SK-N-SH treated with all-trans-retinoic acid at 6 μM for 48 hours (cell line): ENCODE results near the gene CCL27.

ENCODE experiments used
- ATAC-seq: fragments of 200-7000 bp; cut with Tn5 transposase; 3 replicates; pipeline ENCODE4 v1.9.1; 2020; ENCODE audit warnings: mild to moderate bottlenecking, moderate library complexity
- ARNTL ChIP-seq: fragments of 450-650 bp; formaldehyde crosslinking; IDR thresholded peaks from 2 replicates; pipeline ENCODE4 v1.5.0; 2020; ENCODE audit warnings: low read depth, mild to moderate bottlenecking, moderate library complexity, borderline replicate concordance
- BACH2 ChIP-seq: fragments of 250-450 bp; sonication (Bioruptor Pico); IDR thresholded peaks from 2 replicates; pipeline ENCODE4 v1.9.0; 2021; ENCODE audit warnings: mild to moderate bottlenecking, borderline replicate concordance
- CREB5 ChIP-seq: fragments of 250-450 bp; sonication (Bioruptor Pico); IDR thresholded peaks from 2 replicates; pipeline ENCODE4 v1.5.1; 2020; ENCODE audit warnings: low read depth, mild to moderate bottlenecking, moderate library complexity
- CSDC2 ChIP-seq: fragments of 250-450 bp; sonication (Bioruptor Pico); IDR thresholded peaks from 2 replicates; pipeline ENCODE4 v1.5.0; 2020; ENCODE audit warnings: mild to moderate bottlenecking, moderate library complexity
- CSRNP3 ChIP-seq: fragments of 250-450 bp; sonication (Bioruptor Pico); IDR thresholded peaks from 2 replicates; pipeline ENCODE4 v1.5.1; 2021; ENCODE audit warnings: mild to moderate bottlenecking, moderate library complexity
- ESRRG ChIP-seq: fragments of 250-450 bp; sonication (Bioruptor Pico); IDR thresholded peaks from 2 replicates; pipeline ENCODE4 v1.6.1; 2021; ENCODE audit warnings: mild to moderate bottlenecking
- GLIS3 ChIP-seq: fragments of 250-450 bp; sonication (Bioruptor Pico); IDR thresholded peaks from 2 replicates; pipeline ENCODE4 v1.5.0; 2020; ENCODE audit warnings: mild to moderate bottlenecking, moderate library complexity
- ISL1 ChIP-seq: fragments of 250-450 bp; sonication (Bioruptor Pico); IDR thresholded peaks from 2 replicates; pipeline ENCODE4 v2.1.2; 2022; ENCODE audit warnings: mild to moderate bottlenecking, moderate library complexity
- OSR1 ChIP-seq: fragments of 250-450 bp; sonication (Bioruptor Pico); IDR thresholded peaks from 2 replicates; pipeline ENCODE4 v1.8.0; 2022; ENCODE audit warnings: moderate library complexity, mild to moderate bottlenecking, inconsistent platforms
- PATZ1 ChIP-seq: fragments of 250-450 bp; sonication (Bioruptor Pico); IDR thresholded peaks from 2 replicates; pipeline ENCODE4 v1.8.0; 2020; ENCODE audit warnings: mild to moderate bottlenecking, moderate library complexity, borderline replicate concordance
- POU6F1 ChIP-seq: fragments of 250-450 bp; sonication (Bioruptor Pico); IDR thresholded peaks from 2 replicates; pipeline ENCODE4 v1.8.0; 2021; ENCODE audit warnings: low read depth, mild to moderate bottlenecking, moderate library complexity, borderline replicate concordance
- PPARA ChIP-seq: fragments of 250-450 bp; sonication (Bioruptor Pico); IDR thresholded peaks from 2 replicates; pipeline ENCODE4 v1.5.0; 2020; ENCODE audit warnings: mild to moderate bottlenecking, borderline replicate concordance
- RARB ChIP-seq: fragments of 250-450 bp; sonication (Bioruptor Pico); IDR thresholded peaks from 2 replicates; pipeline ENCODE4 v1.8.0; 2021; ENCODE audit warnings: mild to moderate bottlenecking, moderate library complexity
- SNAI2 ChIP-seq: fragments of 250-450 bp; sonication (Bioruptor Pico); IDR thresholded peaks from 2 replicates; pipeline ENCODE4 v1.5.0; 2020; ENCODE audit warnings: mild to moderate bottlenecking, moderate library complexity
- TCF4 ChIP-seq: fragments of 250-450 bp; sonication (Bioruptor Pico); IDR thresholded peaks from 2 replicates; pipeline ENCODE4 v1.8.0; 2021; ENCODE audit warnings: mild to moderate bottlenecking, moderate library complexity, borderline replicate concordance
- TOX ChIP-seq: fragments of 250-450 bp; sonication (Bioruptor Pico); IDR thresholded peaks from 2 replicates; pipeline ENCODE4 v1.8.0; 2021; ENCODE audit warnings: mild to moderate bottlenecking, moderate library complexity, borderline replicate concordance
- TSHZ2 ChIP-seq: fragments of 250-450 bp; sonication (Bioruptor Pico); IDR thresholded peaks from 2 replicates; pipeline ENCODE4 v1.5.0; 2020; ENCODE audit warnings: mild to moderate bottlenecking, moderate library complexity
- ZC3H10 ChIP-seq: fragments of 250-450 bp; sonication (Bioruptor Pico); IDR thresholded peaks from 2 replicates; pipeline ENCODE4 v1.5.1; 2021; ENCODE audit warnings: mild to moderate bottlenecking, moderate library complexity
- ZFP3 ChIP-seq: fragments of 250-450 bp; sonication (Bioruptor Pico); IDR thresholded peaks from 2 replicates; pipeline ENCODE4 v1.5.0; 2020; ENCODE audit warnings: mild to moderate bottlenecking, moderate library complexity
- ZFP30 ChIP-seq: fragments of 450-650 bp; formaldehyde crosslinking; IDR thresholded peaks from 2 replicates; pipeline ENCODE4 v1.5.0; 2022; ENCODE audit warnings: mild to moderate bottlenecking, moderate library complexity
- ZNF565 ChIP-seq: fragments of 450-650 bp; formaldehyde crosslinking; conservative IDR thresholded peaks from 2 replicates; pipeline ENCODE4 v1.5.0; 2020; ENCODE audit warnings: low read depth, mild to moderate bottlenecking, moderate library complexity
- ZNF70 ChIP-seq: fragments of 450-650 bp; formaldehyde crosslinking; IDR thresholded peaks from 2 replicates; pipeline ENCODE4 v1.5.0; 2020; ENCODE audit warnings: mild to moderate bottlenecking, moderate library complexity
- ZNF8 ChIP-seq: fragments of 450-650 bp; formaldehyde crosslinking; IDR thresholded peaks from 2 replicates; pipeline ENCODE4 v1.5.0; 2020; ENCODE audit warnings: mild to moderate bottlenecking, moderate library complexity

The CCL27 gene

GRCh38 chr9:34658461-34658860 is 4.0 kb downstream of the CCL27 start:
- ATAC-seq, result no peak
- TF ChIP-seq ESRRG (CRISPR knock-in tag) (no peak), CSDC2 (CRISPR knock-in tag) (no peak), ZFP30 (CRISPR knock-in tag) (no peak), TCF4 (CRISPR knock-in tag) (no peak), GLIS3 (CRISPR knock-in tag) (no peak), ZNF70 (no peak), ZFP3 (CRISPR knock-in tag) (no peak), TOX (no peak), PATZ1 (no peak), ZNF565 (CRISPR knock-in tag) (no peak), TSHZ2 (CRISPR knock-in tag) (no peak), SNAI2 (no peak), CREB5 (CRISPR knock-in tag) (no peak), RARB (no peak), PPARA (CRISPR knock-in tag) (no peak), BACH2 (no peak)
- TF ChIP-seq, all 23 proteins: peak for 0

GRCh38 chr9:34656992-34657391 is 5.5 kb downstream of the CCL27 start:
- ATAC-seq, result no peak
- TF ChIP-seq ZNF565 (CRISPR knock-in tag), result no peak
- no peak for TF ChIP-seq GLIS3 (CRISPR knock-in tag)
- no peak for TF ChIP-seq CSDC2 (CRISPR knock-in tag)
- TF ChIP-seq ZC3H10 (CRISPR knock-in tag), result no peak
- no peak for TF ChIP-seq OSR1
- TF ChIP-seq CSRNP3 (CRISPR knock-in tag), result no peak
- TF ChIP-seq PPARA (CRISPR knock-in tag), result no peak

- ATAC-seq, result no peak
These were observed 7.1 kb downstream of the CCL27 start for GRCh38 chr9:34655394-34655793.

More at GRCh38 chr9:34655394-34655793, 7.1 kb downstream of the CCL27 start:
- no peak for TF ChIP-seq TOX
- no peak for TF ChIP-seq GLIS3 (CRISPR knock-in tag)
- TF ChIP-seq BACH2, result no peak
- no peak for TF ChIP-seq ZNF565 (CRISPR knock-in tag)
- no peak for TF ChIP-seq ISL1 (CRISPR knock-in tag)
- no peak for TF ChIP-seq ZNF70
- TF ChIP-seq OSR1, result no peak
- TF ChIP-seq RARB, result no peak
- TF ChIP-seq ZNF8 (CRISPR knock-in tag), result no peak
- TF ChIP-seq ESRRG (CRISPR knock-in tag), result no peak
- no peak for TF ChIP-seq TCF4 (CRISPR knock-in tag)
- no peak for TF ChIP-seq CSDC2 (CRISPR knock-in tag)
- TF ChIP-seq ZFP30 (CRISPR knock-in tag), result no peak
- no peak for TF ChIP-seq ARNTL (CRISPR knock-in tag)
- TF ChIP-seq PATZ1, result no peak
- TF ChIP-seq POU6F1 (CRISPR knock-in tag), result no peak
- TF ChIP-seq PPARA (CRISPR knock-in tag), result no peak
- TF ChIP-seq ZFP3 (CRISPR knock-in tag), result no peak
- no peak for TF ChIP-seq CSRNP3 (CRISPR knock-in tag)
- TF ChIP-seq, all 23 proteins: peak for 0
